Activated T-cell treated with anti-CD3 and anti-CD28 coated beads, Interleukin-2, amount 50 U/mL, for 24 hours (primary cell): ENCODE results near the gene B3GNT4.
"Not testable (repeated sequence)": the region's sequence is repeated elsewhere in the genome, so short reads cannot be mapped to it uniquely, and the experiment has no call there.

ENCODE experiments used
- DNase-seq: peaks from one replicate; pipeline ENCODE4 v3.0.0-alpha.2; 2020
- H3K27ac Mint-ChIP-seq: 2 replicates; pipeline ENCODE4 v1.8.0; 2020; ENCODE audit warnings: mild to moderate bottlenecking, mixed read lengths
- H3K27me3 Mint-ChIP-seq: 2 replicates; pipeline ENCODE4 v1.8.0; 2020; ENCODE audit warnings: mixed read lengths
- H3K36me3 Mint-ChIP-seq: 2 replicates; pipeline ENCODE4 v1.8.0; 2020; ENCODE audit warnings: low read depth, mixed read lengths
- H3K4me1 Mint-ChIP-seq: 2 replicates; pipeline ENCODE4 v1.8.0; 2020; ENCODE audit warnings: low read depth, mixed read lengths
- H3K4me3 Mint-ChIP-seq: 2 replicates; pipeline ENCODE4 v1.8.0; 2020; ENCODE audit warnings: mild to moderate bottlenecking, moderate library complexity, mixed read lengths
- H3K9me3 Mint-ChIP-seq: 2 replicates; pipeline ENCODE4 v1.8.0; 2020; ENCODE audit warnings: mixed read lengths

The B3GNT4 gene

GRCh38 chr12:122225683-122226365 is 22.3 kb downstream of the B3GNT4 start, which contains the start of gene DIABLO:
TSS of gene DIABLO (minus strand) at chr12:122226052. CDS start at chr12:122226014, 38 bp downstream.
- Mint-ChIP-seq H3K27me3 (no peaks in the 10 kb centered on the region), H3K4me3 (peak within 1 kb of the TSS; percentile 92), H3K27ac (peak within 1 kb of the TSS; percentile 93), H3K4me1 (peaks cover 48% of the 10 kb centered on the region), H3K36me3 (peaks cover 68% of the 10 kb centered on the region), H3K9me3 (no peaks in the 10 kb centered on the region)
- DNase-seq: peak; percentile 99

- Mint-ChIP-seq H3K36me3 (peaks cover 68% of the 10 kb centered on the region), H3K4me1 (peaks cover 43% of the 10 kb centered on the region), H3K9me3 (no peaks in the 10 kb centered on the region), H3K27me3 (no peaks in the 10 kb centered on the region), H3K27ac (no peak overlapping the region), H3K4me3 (peak overlapping the region; percentile 57)
- DNase-seq: no peak
Observed at GRCh38 chr12:122226366-122227125, 23.0 kb downstream of the B3GNT4 start.

- Mint-ChIP-seq H3K9me3 (no peaks in the 10 kb centered on the region), H3K27ac (no peak overlapping the region), H3K4me1 (peaks cover 37% of the 10 kb centered on the region), H3K36me3 (peaks cover 68% of the 10 kb centered on the region), H3K4me3 (peak overlapping the region; percentile 57), H3K27me3 (no peaks in the 10 kb centered on the region)
- peak; percentile 44 for DNase-seq
Observed at GRCh38 chr12:122227341-122227740, 23.8 kb downstream of the B3GNT4 start.

GRCh38 chr12:122228092-122228491 is 24.6 kb downstream of the B3GNT4 start:
- Mint-ChIP-seq H3K9me3 (no peaks in the 10 kb centered on the region), H3K4me1 (peaks cover 32% of the 10 kb centered on the region), H3K27ac (no peak overlapping the region), H3K27me3 (no peaks in the 10 kb centered on the region), H3K4me3 (peak overlapping the region; percentile 57), H3K36me3 (peaks cover 67% of the 10 kb centered on the region)
- DNase-seq: no peak

- Mint-ChIP-seq H3K4me3 (no peak overlapping the region), H3K4me1 (peaks cover 17% of the 10 kb centered on the region), H3K9me3 (no peaks in the 10 kb centered on the region), H3K27me3 (no peaks in the 10 kb centered on the region), H3K36me3 (peaks cover 74% of the 10 kb centered on the region), H3K27ac (no peak overlapping the region)
- DNase-seq: no peak
Observed at GRCh38 chr12:122230798-122231197, 27.3 kb downstream of the B3GNT4 start.

GRCh38 chr12:122232691-122233090 is 29.2 kb downstream of the B3GNT4 start:
- Mint-ChIP-seq H3K36me3 (peaks cover 80% of the 10 kb centered on the region), H3K9me3 (no peaks in the 10 kb centered on the region), H3K4me1 (peaks cover 6% of the 10 kb centered on the region), H3K27me3 (no peaks in the 10 kb centered on the region), H3K4me3 (no peak overlapping the region), H3K27ac (no peak overlapping the region)
- DNase-seq: no peak

GRCh38 chr12:122235741-122236140 is 32.2 kb downstream of the B3GNT4 start:
- no peak overlapping the region for H3K27ac Mint-ChIP-seq
- no peak overlapping the region for H3K4me3 Mint-ChIP-seq
- H3K27me3 Mint-ChIP-seq: no peaks in the 10 kb centered on the region
- no peaks in the 10 kb centered on the region for H3K4me1 Mint-ChIP-seq
- DNase-seq: no peak
- peaks cover 80% of the 10 kb centered on the region for H3K36me3 Mint-ChIP-seq
- H3K9me3 Mint-ChIP-seq: no peaks in the 10 kb centered on the region

- Mint-ChIP-seq H3K4me1 (peaks cover 10% of the 10 kb centered on the region), H3K36me3 (peaks cover 68% of the 10 kb centered on the region), H3K9me3 (no peaks in the 10 kb centered on the region), H3K27me3 (no peaks in the 10 kb centered on the region), H3K27ac (no peak overlapping the region), H3K4me3 (no peak overlapping the region)
- DNase-seq: no peak
Observed at GRCh38 chr12:122238861-122239260, 35.4 kb downstream of the B3GNT4 start.

GRCh38 chr12:122243965-122244364 is 40.5 kb downstream of the B3GNT4 start:
- H3K27me3 Mint-ChIP-seq: no peaks in the 10 kb centered on the region
- no peak for DNase-seq
- no peaks in the 10 kb centered on the region for H3K9me3 Mint-ChIP-seq
- peaks cover 29% of the 10 kb centered on the region for H3K4me1 Mint-ChIP-seq
- peaks cover 55% of the 10 kb centered on the region for H3K36me3 Mint-ChIP-seq
- peak overlapping the region; percentile 70 for H3K4me3 Mint-ChIP-seq
- H3K27ac Mint-ChIP-seq: peak overlapping the region; percentile 89

- Mint-ChIP-seq H3K27ac (peak overlapping the region; percentile 89), H3K4me3 (peak overlapping the region; percentile 70), H3K36me3 (peaks cover 57% of the 10 kb centered on the region), H3K4me1 (peaks cover 29% of the 10 kb centered on the region), H3K9me3 (no peaks in the 10 kb centered on the region), H3K27me3 (no peaks in the 10 kb centered on the region)
- no peak for DNase-seq
Observed at GRCh38 chr12:122244565-122245371, 41.3 kb downstream of the B3GNT4 start.

- Mint-ChIP-seq H3K27me3 (no peaks in the 10 kb centered on the region), H3K4me3 (peak overlapping the region; percentile 70), H3K36me3 (peaks cover 57% of the 10 kb centered on the region), H3K4me1 (peaks cover 29% of the 10 kb centered on the region), H3K9me3 (no peaks in the 10 kb centered on the region), H3K27ac (peak overlapping the region; percentile 74)
- DNase-seq: no peak
Observed at GRCh38 chr12:122245553-122245952, 42.0 kb downstream of the B3GNT4 start.

GRCh38 chr12:122250047-122250446 is 46.5 kb downstream of the B3GNT4 start:
- DNase-seq: no peak
- Mint-ChIP-seq H3K36me3 (peaks cover 56% of the 10 kb centered on the region), H3K27ac (no peak overlapping the region), H3K4me3 (no peak overlapping the region), H3K27me3 (no peaks in the 10 kb centered on the region), H3K9me3 (no peaks in the 10 kb centered on the region), H3K4me1 (peaks cover 7% of the 10 kb centered on the region)

GRCh38 chr12:122250536-122250935 is 47.0 kb downstream of the B3GNT4 start:
- peaks cover 58% of the 10 kb centered on the region for H3K36me3 Mint-ChIP-seq
- DNase-seq: no peak
- H3K27ac Mint-ChIP-seq: no peak overlapping the region
- peaks cover 5% of the 10 kb centered on the region for H3K4me1 Mint-ChIP-seq
- no peaks in the 10 kb centered on the region for H3K9me3 Mint-ChIP-seq
- no peak overlapping the region for H3K4me3 Mint-ChIP-seq
- H3K27me3 Mint-ChIP-seq: no peaks in the 10 kb centered on the region

- Mint-ChIP-seq H3K36me3 (peaks cover 77% of the 10 kb centered on the region), H3K4me1 (peaks cover 15% of the 10 kb centered on the region), H3K27ac (peak overlapping the region; percentile 50)
- not testable (repeated sequence) for DNase-seq, H3K9me3 Mint-ChIP-seq, H3K27me3 Mint-ChIP-seq, H3K4me3 Mint-ChIP-seq
Observed at GRCh38 chr12:122258462-122258861, 55.0 kb downstream of the B3GNT4 start.
